T-cell (primary cell): ENCODE results near the gene RETREG1. TPM values are rescaled to one million over a fixed set of nuclear protein-coding genes. Genes with fewer than 3 reads are reported as not detected.
A peak's percentile ranks its signal among the peaks of the same experiment; 100 is the strongest.

Source experiments
- ATAC-seq, 4 experiments: fragments of 200-7000 bp in 3 of 4; fragments of 150-1000 bp in 1 of 4; cut with Tn5 transposase; replicated peaks in 1 of 4; 1 replicate in 3 of 4; 2 replicates in 1 of 4; pipeline ENCODE4 v1.10.0; 2021; ENCODE audit warnings: moderate library complexity in 3 of 4, mild to moderate bottlenecking in 2 of 4, moderate number of reproducible peaks in 1 of 4
- CTCF ChIA-PET, 2 donors: fragments of 300-600 bp; sonication (Branson Sonifier 250); formaldehyde crosslinking; loops; one replicate each; lab custom pipeline; 2022; ENCODE audit warnings: antibody characterized with exemption in 2 of 2; lab: Charles Lee
- POLR2A ChIA-PET, 2 donors: fragments of 300-600 bp; sonication (Branson Sonifier 250); formaldehyde crosslinking; loops; one replicate each; lab custom pipeline; 2022; ENCODE audit warnings: antibody characterized with exemption in 2 of 2; lab: Charles Lee
- DNase-seq, 35 experiments: peaks; one replicate each; pipeline versions ENCODE4 v3.0.0 to v3.0.0-alpha.2; 2013 to 2023
- H3K27ac ChIP-seq: one replicate; pipeline ENCODE4 v1.5.1; 2013; ENCODE audit warnings: low read length
- H3K27me3 ChIP-seq, 2 experiments: replicated peaks in 1 of 2; 1 replicate in 1 of 2; 2 replicates in 1 of 2; pipeline versions ENCODE4 v1.6.1 to v1.7.0; 2013; ENCODE audit warnings: low read length in 1 of 2, mixed read lengths in 1 of 2; ENCODE audit not compliant: control insufficient read depth in 2 of 2, insufficient read depth in 2 of 2; ENCODE audit errors: extremely low read depth in 1 of 2
- H3K36me3 ChIP-seq, 2 donors: 1 replicate in 1 of 2; 2 replicates in 1 of 2; pipeline versions ENCODE4 v1.6.1 to v1.7.0; 2013; ENCODE audit warnings: low read length in 1 of 2; ENCODE audit not compliant: control insufficient read depth in 2 of 2, insufficient read depth in 1 of 2; ENCODE audit errors: extremely low read depth in 1 of 2
- H3K4me1 ChIP-seq, 2 experiments: 1 replicate in 1 of 2; 2 replicates in 1 of 2; pipeline versions ENCODE4 v1.6.1 to v1.7.0; 2013; ENCODE audit warnings: low read length in 2 of 2, mixed read lengths in 1 of 2; ENCODE audit not compliant: insufficient read depth in 2 of 2, control insufficient read depth in 1 of 2; ENCODE audit errors: extremely low read depth in 1 of 2
- H3K4me3 ChIP-seq, 2 donors: 1 replicate in 1 of 2; 2 replicates in 1 of 2; pipeline versions ENCODE4 v1.5.1 to v1.7.0; 2013; ENCODE audit warnings: mild to moderate bottlenecking in 2 of 2, low read length in 1 of 2, moderate library complexity in 1 of 2; ENCODE audit not compliant: control insufficient read depth in 1 of 2; ENCODE audit errors: extremely low read depth in 1 of 2
- H3K9me3 ChIP-seq: 2 replicates; pipeline ENCODE4 v1.7.0; 2013
- H3K27ac Mint-ChIP-seq, 2 donors: one replicate each; pipeline ENCODE4 v1.8.0; 2020 to 2021; ENCODE audit warnings: mild to moderate bottlenecking in 2 of 2, mixed read lengths in 2 of 2
- H3K27me3 Mint-ChIP-seq, 2 donors: one replicate each; pipeline ENCODE4 v1.8.0; 2021 to 2022; ENCODE audit warnings: mixed read lengths in 2 of 2
- H3K36me3 Mint-ChIP-seq: one replicate; pipeline ENCODE4 v1.8.0; 2021; ENCODE audit warnings: mixed read lengths
- H3K4me1 Mint-ChIP-seq, 3 donors: one replicate each; pipeline ENCODE4 v1.8.0; 2020 to 2022; ENCODE audit warnings: mixed read lengths in 3 of 3, mild to moderate bottlenecking in 1 of 3
- H3K4me3 Mint-ChIP-seq, 3 donors: one replicate each; pipeline ENCODE4 v1.8.0; 2020 to 2022; ENCODE audit warnings: mild to moderate bottlenecking in 3 of 3, mixed read lengths in 3 of 3, moderate library complexity in 3 of 3
- H3K9me3 Mint-ChIP-seq, 3 donors: one replicate each; pipeline ENCODE4 v1.8.0; 2020 to 2022; ENCODE audit warnings: mixed read lengths in 3 of 3
- WGBS: methylation state at CpG from one replicate; pipeline ENCODE4 v1.1.5; 2013; ENCODE audit warnings: missing lambda C conversion rate; ENCODE audit not compliant: insufficient coverage; 5-methylcytosine and 5-hydroxymethylcytosine counted together
- total RNA-seq, 35 experiments: library from RNA in 6 of 35; stranded (reverse) in 6 of 35; fragments of 120-200 nt in 1 of 35; gene quantifications; one replicate each; pipeline versions ENCODE4 v1.2.1 to v1.2.4 and lab custom pipeline; 2013 to 2026

The RETREG1 gene
- total RNA-seq, 5 donors from 2014 or later (not counting 1 experiment from before 2014, with no cell fraction given): 41.0 to 72.1 (median 55.5) TPM

- Histone ChIP-seq H3K4me1 (no peaks in the 10 kb centered on the region), H3K9me3 (no peaks in the 10 kb centered on the region), H3K4me3 (no peak overlapping the region), H3K36me3 (peaks cover 5% of the 10 kb centered on the region in 2 donors), H3K27me3 (no peaks in the 10 kb centered on the region), H3K27ac (no peak overlapping the region)
- POLR2A ChIA-PET: no interaction called here
- Mint-ChIP-seq H3K4me1 (peaks cover 50 to 68% (median 58%) of the 10 kb centered on the region in 3 donors), H3K9me3 (no peaks in the 10 kb centered on the region), H3K27ac (no peak overlapping the region), H3K36me3 (peaks cover 31% of the 10 kb centered on the region), H3K27me3 (no peaks in the 10 kb centered on the region), H3K4me3 (no peak overlapping the region)
- CTCF ChIA-PET: interaction anchor here in 1 of 2 donors (0.5 to 0.9 kb wide), 2 partner anchors 9 to 129 kb away, joined by 3 to 6 read pairs; no protein-coding TSS in a partner anchor
- WGBS: 79% methylated on average over 2 of the region's 4 CpGs
- ATAC-seq (peak in 2 of 4 experiments; percentile 48 to 61), DNase-seq (peak in 1 of 35 experiments; percentile 10)
These were observed 31.6 kb downstream of the RETREG1 start for GRCh38 chr5:16585041-16585667.

GRCh38 chr5:16582081-16582480, 34.7 kb downstream of the RETREG1 start:
- ChIA-PET POLR2A (no interaction called here), CTCF (interaction anchor here (0.6 kb wide), 2 partner anchors 9 to 154 kb away, joined by 3 to 5 read pairs; no protein-coding TSS in a partner anchor)
- Mint-ChIP-seq H3K36me3 (peaks cover 21% of the 10 kb centered on the region), H3K4me1 (peaks cover 43 to 65% (median 61%) of the 10 kb centered on the region in 3 donors), H3K4me3 (no peak overlapping the region), H3K27me3 (no peaks in the 10 kb centered on the region), H3K27ac (no peak overlapping the region), H3K9me3 (no peaks in the 10 kb centered on the region)
- Histone ChIP-seq H3K4me3 (no peak overlapping the region), H3K4me1 (no peaks in the 10 kb centered on the region), H3K9me3 (no peaks in the 10 kb centered on the region), H3K27me3 (no peaks in the 10 kb centered on the region), H3K27ac (no peak overlapping the region), H3K36me3 (no peaks in the 10 kb centered on the region)
- ATAC-seq (no peak), DNase-seq (no peak)
- no CpG with 5 or more reads among the region's 4 CpGs for WGBS

GRCh38 chr5:16580382-16580781, 36.4 kb downstream of the RETREG1 start:
- Histone ChIP-seq H3K36me3 (no peaks in the 10 kb centered on the region), H3K4me1 (peaks cover under 1 to 3% of the 10 kb centered on the region in 2 experiments), H3K4me3 (no peak overlapping the region), H3K9me3 (no peaks in the 10 kb centered on the region), H3K27ac (no peak overlapping the region), H3K27me3 (no peaks in the 10 kb centered on the region)
- ChIA-PET CTCF (no interaction called here), POLR2A (no interaction called here)
- Mint-ChIP-seq H3K36me3 (peaks cover 15% of the 10 kb centered on the region), H3K9me3 (no peaks in the 10 kb centered on the region), H3K27me3 (no peaks in the 10 kb centered on the region), H3K4me3 (no peak overlapping the region), H3K27ac (no peak overlapping the region), H3K4me1 (peaks cover 33 to 54% (median 51%) of the 10 kb centered on the region in 3 donors)
- WGBS: 94% methylated on average over 3 of the region's 6 CpGs
- no peak for ATAC-seq
- DNase-seq: no peak

GRCh38 chr5:16579142-16579847, 37.5 kb downstream of the RETREG1 start:
- H3K36me3 Mint-ChIP-seq: peaks cover 15% of the 10 kb centered on the region
- no peak overlapping the region for H3K4me3 Mint-ChIP-seq
- H3K27ac Mint-ChIP-seq: no peak overlapping the region
- Histone ChIP-seq H3K27ac (no peak overlapping the region), H3K27me3 (no peaks in the 10 kb centered on the region), H3K4me3 (no peak overlapping the region), H3K9me3 (no peaks in the 10 kb centered on the region), H3K4me1 (peaks cover 7 to 9% of the 10 kb centered on the region in 2 experiments), H3K36me3 (no peaks in the 10 kb centered on the region)
- ATAC-seq (no peak), DNase-seq (no peak)
- WGBS: 100% methylated on average over 3 of the region's 6 CpGs
- H3K9me3 Mint-ChIP-seq: no peaks in the 10 kb centered on the region
- H3K27me3 Mint-ChIP-seq: no peaks in the 10 kb centered on the region
- POLR2A ChIA-PET: no interaction called here
- peaks cover 28 to 53% (median 42%) of the 10 kb centered on the region in 3 donors for H3K4me1 Mint-ChIP-seq
- CTCF ChIA-PET: no interaction called here

GRCh38 chr5:16578474-16578883, 38.3 kb downstream of the RETREG1 start:
- Histone ChIP-seq H3K27me3 (no peaks in the 10 kb centered on the region), H3K9me3 (no peaks in the 10 kb centered on the region), H3K36me3 (no peaks in the 10 kb centered on the region), H3K27ac (no peak overlapping the region), H3K4me1 (peaks cover 7 to 12% of the 10 kb centered on the region in 2 experiments), H3K4me3 (no peak overlapping the region)
- WGBS: 96% methylated on average over 3 of the region's 4 CpGs
- Mint-ChIP-seq H3K9me3 (no peaks in the 10 kb centered on the region), H3K4me3 (no peak overlapping the region), H3K36me3 (peaks cover 15% of the 10 kb centered on the region), H3K4me1 (peaks cover 29 to 52% (median 41%) of the 10 kb centered on the region in 3 donors), H3K27ac (no peak overlapping the region), H3K27me3 (no peaks in the 10 kb centered on the region)
- POLR2A ChIA-PET: no interaction called here
- CTCF ChIA-PET: no interaction called here
- DNase-seq (no peak), ATAC-seq (no peak)

GRCh38 chr5:16577677-16578076, 39.1 kb downstream of the RETREG1 start:
- Histone ChIP-seq H3K4me3 (no peak overlapping the region), H3K27me3 (no peaks in the 10 kb centered on the region), H3K36me3 (no peaks in the 10 kb centered on the region), H3K4me1 (peaks cover 7 to 12% of the 10 kb centered on the region in 2 experiments), H3K9me3 (no peaks in the 10 kb centered on the region), H3K27ac (no peak overlapping the region)
- H3K4me1 Mint-ChIP-seq: peaks cover 30 to 51% (median 47%) of the 10 kb centered on the region in 3 donors
- WGBS: 76% methylated on average over 7 of the region's 11 CpGs
- no peak overlapping the region for H3K4me3 Mint-ChIP-seq
- ChIA-PET POLR2A (interaction anchor here in 1 of 2 donors (0.7 kb wide), 1 partner anchor 12 kb away, joined by 3 read pairs; no protein-coding TSS in a partner anchor), CTCF (no interaction called here)
- DNase-seq: no peak
- H3K9me3 Mint-ChIP-seq: no peaks in the 10 kb centered on the region
- no peak for ATAC-seq
- no peak overlapping the region for H3K27ac Mint-ChIP-seq
- H3K27me3 Mint-ChIP-seq: no peaks in the 10 kb centered on the region
- peaks cover 15% of the 10 kb centered on the region for H3K36me3 Mint-ChIP-seq
